ENCODE measurements around the gene SYT13.

SYT13 gene

GRCh38 chr11:45213316-45213665, 72.8 kb downstream of the SYT13 start:
- Histone ChIP-seq H3K4me3 (ENCODE audit: low read length) (no peak overlapping the region), H3K9ac (ENCODE audit: low read depth, low read length) (no peak overlapping the region), H3K4me2 (ENCODE audit: low read length) (no peak overlapping the region), H3K27me3 (ENCODE audit: control insufficient read depth, insufficient read depth, low read length) (no peaks in the 10 kb centered on the region), H3K4me1 (ENCODE audit: control insufficient read depth, insufficient read depth, low read length) (peaks cover 15% of the 10 kb centered on the region), H3K9me3 (replicated peaks; ENCODE audit: low read length) (no peaks in the 10 kb centered on the region), H3K36me3 (ENCODE audit: insufficient read depth, low read length) (peaks cover 3% of the 10 kb centered on the region)

GRCh38 chr11:45212566-45213315, 73.4 kb downstream of the SYT13 start:
- no peak overlapping the region for H3K9ac ChIP-seq (ENCODE audit: low read depth, low read length)

GRCh38 chr11:45211732-45212131, 74.4 kb downstream of the SYT13 start:
- no peaks in the 10 kb centered on the region for H3K9me3 ChIP-seq (replicated peaks; ENCODE audit: low read length)

More at GRCh38 chr11:45212566-45213315, 73.4 kb downstream of the SYT13 start:
- Histone ChIP-seq H3K4me3 (ENCODE audit: low read length) (no peak overlapping the region), H3K4me1 (ENCODE audit: control insufficient read depth, insufficient read depth, low read length) (peaks cover 15% of the 10 kb centered on the region), H3K36me3 (ENCODE audit: insufficient read depth, low read length) (peaks cover 3% of the 10 kb centered on the region), H3K9me3 (replicated peaks; ENCODE audit: low read length) (no peaks in the 10 kb centered on the region), H3K4me2 (ENCODE audit: low read length) (no peak overlapping the region), H3K27me3 (ENCODE audit: control insufficient read depth, insufficient read depth, low read length) (no peaks in the 10 kb centered on the region)

GRCh38 chr11:45210846-45211245, 75.3 kb downstream of the SYT13 start:
- Histone ChIP-seq H3K4me2 (ENCODE audit: low read length) (no peak overlapping the region), H3K9ac (ENCODE audit: low read depth, low read length) (no peak overlapping the region), H3K27me3 (ENCODE audit: control insufficient read depth, insufficient read depth, low read length) (no peaks in the 10 kb centered on the region), H3K9me3 (replicated peaks; ENCODE audit: low read length) (no peaks in the 10 kb centered on the region), H3K4me1 (ENCODE audit: control insufficient read depth, insufficient read depth, low read length) (peaks cover 15% of the 10 kb centered on the region), H3K4me3 (ENCODE audit: low read length) (no peak overlapping the region), H3K36me3 (ENCODE audit: insufficient read depth, low read length) (peaks cover 3% of the 10 kb centered on the region)

More at GRCh38 chr11:45211732-45212131, 74.4 kb downstream of the SYT13 start:
- no peak overlapping the region for H3K4me2 ChIP-seq (ENCODE audit: low read length)
- H3K9ac ChIP-seq (ENCODE audit: low read depth, low read length), result no peak overlapping the region
- peaks cover 3% of the 10 kb centered on the region for H3K36me3 ChIP-seq (ENCODE audit: insufficient read depth, low read length)
- H3K4me3 ChIP-seq (ENCODE audit: low read length), result no peak overlapping the region
- no peaks in the 10 kb centered on the region for H3K27me3 ChIP-seq (ENCODE audit: control insufficient read depth, insufficient read depth, low read length)
- H3K4me1 ChIP-seq (ENCODE audit: control insufficient read depth, insufficient read depth, low read length), result peaks cover 15% of the 10 kb centered on the region

GRCh38 chr11:45209891-45210699, 76.0 kb downstream of the SYT13 start:
- H3K27me3 ChIP-seq (ENCODE audit: control insufficient read depth, insufficient read depth, low read length), result no peaks in the 10 kb centered on the region
- H3K9ac ChIP-seq (ENCODE audit: low read depth, low read length), result peak overlapping the region; percentile 9
- H3K4me3 ChIP-seq (ENCODE audit: low read length), result no peak overlapping the region
- peak overlapping the region; percentile 63 for H3K4me2 ChIP-seq (ENCODE audit: low read length)
- peaks cover 3% of the 10 kb centered on the region for H3K36me3 ChIP-seq (ENCODE audit: insufficient read depth, low read length)
- peaks cover 15% of the 10 kb centered on the region for H3K4me1 ChIP-seq (ENCODE audit: control insufficient read depth, insufficient read depth, low read length)
- no peaks in the 10 kb centered on the region for H3K9me3 ChIP-seq (replicated peaks; ENCODE audit: low read length)

GRCh38 chr11:45209000-45209879, 76.9 kb downstream of the SYT13 start:
- peaks cover 15% of the 10 kb centered on the region for H3K4me1 ChIP-seq (ENCODE audit: control insufficient read depth, insufficient read depth, low read length)
- no peaks in the 10 kb centered on the region for H3K27me3 ChIP-seq (ENCODE audit: control insufficient read depth, insufficient read depth, low read length)
- no peaks in the 10 kb centered on the region for H3K9me3 ChIP-seq (replicated peaks; ENCODE audit: low read length)
- no peak overlapping the region for H3K4me3 ChIP-seq (ENCODE audit: low read length)
- H3K4me2 ChIP-seq (ENCODE audit: low read length), result peak overlapping the region; percentile 63
- H3K9ac ChIP-seq (ENCODE audit: low read depth, low read length), result peak overlapping the region; percentile 9
- peaks cover 3% of the 10 kb centered on the region for H3K36me3 ChIP-seq (ENCODE audit: insufficient read depth, low read length)

- Histone ChIP-seq H3K4me1 (ENCODE audit: control insufficient read depth, insufficient read depth, low read length) (peaks cover 15% of the 10 kb centered on the region), H3K27me3 (ENCODE audit: control insufficient read depth, insufficient read depth, low read length) (no peaks in the 10 kb centered on the region), H3K36me3 (ENCODE audit: insufficient read depth, low read length) (peaks cover 2% of the 10 kb centered on the region)
Observed at GRCh38 chr11:45208135-45208534, 78.0 kb downstream of the SYT13 start.

GRCh38 chr11:45205978-45206377, 80.2 kb downstream of the SYT13 start:
- peaks cover 15% of the 10 kb centered on the region for H3K4me1 ChIP-seq (ENCODE audit: control insufficient read depth, insufficient read depth, low read length)
- H3K4me3 ChIP-seq (ENCODE audit: low read length), result no peak overlapping the region
- no peak overlapping the region for H3K9ac ChIP-seq (ENCODE audit: low read depth, low read length)
- no peaks in the 10 kb centered on the region for H3K9me3 ChIP-seq (replicated peaks; ENCODE audit: low read length)
- no peaks in the 10 kb centered on the region for H3K36me3 ChIP-seq (ENCODE audit: insufficient read depth, low read length)
- no peaks in the 10 kb centered on the region for H3K27me3 ChIP-seq (ENCODE audit: control insufficient read depth, insufficient read depth, low read length)
- H3K4me2 ChIP-seq (ENCODE audit: low read length), result no peak overlapping the region

More at GRCh38 chr11:45208135-45208534, 78.0 kb downstream of the SYT13 start:
- Histone ChIP-seq H3K9ac (ENCODE audit: low read depth, low read length) (no peak overlapping the region), H3K9me3 (replicated peaks; ENCODE audit: low read length) (no peaks in the 10 kb centered on the region), H3K4me2 (ENCODE audit: low read length) (no peak overlapping the region), H3K4me3 (ENCODE audit: low read length) (no peak overlapping the region)

GRCh38 chr11:45204761-45205160, 81.4 kb downstream of the SYT13 start:
- no peak overlapping the region for H3K4me2 ChIP-seq (ENCODE audit: low read length)
- H3K4me1 ChIP-seq (ENCODE audit: control insufficient read depth, insufficient read depth, low read length), result peaks cover 8% of the 10 kb centered on the region
- no peaks in the 10 kb centered on the region for H3K9me3 ChIP-seq (replicated peaks; ENCODE audit: low read length)
- no peaks in the 10 kb centered on the region for H3K36me3 ChIP-seq (ENCODE audit: insufficient read depth, low read length)
- no peak overlapping the region for H3K9ac ChIP-seq (ENCODE audit: low read depth, low read length)
- no peak overlapping the region for H3K4me3 ChIP-seq (ENCODE audit: low read length)
- H3K27me3 ChIP-seq (ENCODE audit: control insufficient read depth, insufficient read depth, low read length), result no peaks in the 10 kb centered on the region

- no peak overlapping the region for H3K9ac ChIP-seq (ENCODE audit: low read depth, low read length)
- no peaks in the 10 kb centered on the region for H3K27me3 ChIP-seq (ENCODE audit: control insufficient read depth, insufficient read depth, low read length)
- no peak overlapping the region for H3K4me3 ChIP-seq (ENCODE audit: low read length)
- no peaks in the 10 kb centered on the region for H3K4me1 ChIP-seq (ENCODE audit: control insufficient read depth, insufficient read depth, low read length)
- H3K4me2 ChIP-seq (ENCODE audit: low read length), result no peak overlapping the region
- H3K9me3 ChIP-seq (replicated peaks; ENCODE audit: low read length), result no peaks in the 10 kb centered on the region
- no peaks in the 10 kb centered on the region for H3K36me3 ChIP-seq (ENCODE audit: insufficient read depth, low read length)
Observed at GRCh38 chr11:45193695-45194094, 92.4 kb downstream of the SYT13 start.

Data from skeletal muscle satellite cell (primary cell).